Suppressor macrophage treated with lipopolysaccharide for 4 hours (primary cell): Measurements from ENCODE around the gene FRY.

Source experiments
- DNase-seq: peaks from one replicate; pipeline ENCODE4 v3.0.0-alpha.2; 2020

The FRY gene

GRCh38 chr13:32087955-32088747 lies 56.6 kb downstream of the FRY start:
- DNase-seq, result no peak

- no peak for DNase-seq
Measured at GRCh38 chr13:32092496-32092895, 60.9 kb downstream of the FRY start.

GRCh38 chr13:32093006-32093405 lies 61.4 kb downstream of the FRY start:
- no peak for DNase-seq

- DNase-seq, result peak; percentile 30
Measured at GRCh38 chr13:32098272-32098671, 66.7 kb downstream of the FRY start.

- no peak for DNase-seq
Measured at GRCh38 chr13:32105653-32106313, 74.2 kb downstream of the FRY start.

- DNase-seq, result no peak
Measured at GRCh38 chr13:32107474-32107873, 75.9 kb downstream of the FRY start.

GRCh38 chr13:32107973-32108372 lies 76.4 kb downstream of the FRY start:
- DNase-seq, result no peak

- no peak for DNase-seq
Measured at GRCh38 chr13:32113532-32113931, 82.0 kb downstream of the FRY start.

GRCh38 chr13:32114284-32114950 lies 82.8 kb downstream of the FRY start:
- DNase-seq, result no peak

GRCh38 chr13:32115066-32115465 lies 83.5 kb downstream of the FRY start:
- DNase-seq, result peak; percentile 70

- DNase-seq, result peak; percentile 85
Measured at GRCh38 chr13:32116210-32116609, 84.6 kb downstream of the FRY start.

GRCh38 chr13:32117001-32117400 lies 85.4 kb downstream of the FRY start:
- DNase-seq, result no peak

- peak; percentile 51 for DNase-seq
Measured at GRCh38 chr13:32117701-32118100, 86.1 kb downstream of the FRY start.

GRCh38 chr13:32121316-32121715 lies 89.7 kb downstream of the FRY start:
- DNase-seq, result no peak

- DNase-seq, result peak; percentile 63
Measured at GRCh38 chr13:32124743-32125142, 93.2 kb downstream of the FRY start.

GRCh38 chr13:32125221-32125689 lies 93.7 kb downstream of the FRY start:
- DNase-seq, result peak; percentile 82

GRCh38 chr13:32125751-32126150 lies 94.2 kb downstream of the FRY start:
- peak; percentile 83 for DNase-seq

- no peak for DNase-seq
Measured at GRCh38 chr13:32126278-32126677, 94.7 kb downstream of the FRY start.

- DNase-seq, result no peak
Measured at GRCh38 chr13:32126756-32127155, 95.2 kb downstream of the FRY start.

- DNase-seq, result peak; percentile 23
Measured at GRCh38 chr13:32127691-32128090, 96.1 kb downstream of the FRY start.

- no peak for DNase-seq
Measured at GRCh38 chr13:32134241-32135055, 102.9 kb downstream of the FRY start.

GRCh38 chr13:32135056-32135390 lies 103.4 kb downstream of the FRY start:
- DNase-seq, result no peak

GRCh38 chr13:32135655-32136054 lies 104.1 kb downstream of the FRY start:
- DNase-seq, result no peak
